Stomach (tissue), 4 donors: ENCODE measurements around the gene SPEM3.

Experiments used
- POLR2A ChIP-seq, 4 donors: fragments of 450-650 bp; IDR thresholded peaks; one replicate each; pipeline ENCODE4 v1.6.1; 2016; ENCODE audit warnings: antibody characterized with exemption in 4 of 4, control low read depth in 2 of 4, mild to moderate bottlenecking in 1 of 4, moderate library complexity in 1 of 4
- POLR2AphosphoS5 ChIP-seq, 3 donors: sonication (generic); formaldehyde crosslinking; IDR thresholded peaks; one replicate each; pipeline ENCODE4 v1.6.1; 2016; ENCODE audit warnings: antibody characterized with exemption in 3 of 3
- TF ChIP-seq, protein P1 (sequence below), 7 experiments: fragments of 450-650 bp in 4 of 7; fragments of 200-600 bp in 3 of 7; sonication (generic) in 3 of 7; IDR thresholded peaks; one replicate each; pipeline ENCODE4 v1.5.1; 2016 to 2019; ENCODE audit warnings: antibody characterized with exemption in 7 of 7, control low read depth in 2 of 7, mild to moderate bottlenecking in 1 of 7

DNA sequence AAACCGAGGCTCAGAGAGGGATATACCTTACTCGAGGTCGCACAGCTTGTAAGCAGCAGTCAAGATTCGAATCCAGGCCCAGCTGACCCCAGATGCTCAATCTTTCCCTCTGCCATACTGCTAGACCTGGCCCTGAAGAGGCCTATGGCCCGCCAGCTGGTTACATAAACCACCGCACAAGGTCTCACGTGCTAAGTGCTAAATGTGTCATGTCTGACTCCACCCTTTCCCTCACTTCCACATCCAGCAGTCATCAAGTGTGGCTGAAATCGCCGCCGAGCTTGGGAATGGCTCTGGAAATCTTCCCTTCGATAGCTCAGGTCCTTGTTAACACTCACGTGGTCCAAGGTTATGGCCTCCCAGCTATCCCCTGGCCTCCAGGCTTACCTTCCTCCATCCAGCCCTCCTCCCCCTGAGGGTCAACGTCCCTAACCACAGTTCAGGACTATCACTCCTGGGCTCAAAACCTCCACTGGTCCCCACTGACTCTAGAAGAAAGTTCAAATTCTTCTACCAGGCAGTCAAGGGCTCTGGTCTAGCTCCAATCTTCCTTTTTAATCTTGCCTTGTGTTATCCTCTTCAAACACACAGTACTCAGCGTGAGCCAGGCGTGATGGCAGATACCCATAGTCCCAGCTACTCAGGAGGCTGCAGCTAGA lies 47.2 kb downstream of the SPEM3 start:
- TF ChIP-seq, protein P1, sequence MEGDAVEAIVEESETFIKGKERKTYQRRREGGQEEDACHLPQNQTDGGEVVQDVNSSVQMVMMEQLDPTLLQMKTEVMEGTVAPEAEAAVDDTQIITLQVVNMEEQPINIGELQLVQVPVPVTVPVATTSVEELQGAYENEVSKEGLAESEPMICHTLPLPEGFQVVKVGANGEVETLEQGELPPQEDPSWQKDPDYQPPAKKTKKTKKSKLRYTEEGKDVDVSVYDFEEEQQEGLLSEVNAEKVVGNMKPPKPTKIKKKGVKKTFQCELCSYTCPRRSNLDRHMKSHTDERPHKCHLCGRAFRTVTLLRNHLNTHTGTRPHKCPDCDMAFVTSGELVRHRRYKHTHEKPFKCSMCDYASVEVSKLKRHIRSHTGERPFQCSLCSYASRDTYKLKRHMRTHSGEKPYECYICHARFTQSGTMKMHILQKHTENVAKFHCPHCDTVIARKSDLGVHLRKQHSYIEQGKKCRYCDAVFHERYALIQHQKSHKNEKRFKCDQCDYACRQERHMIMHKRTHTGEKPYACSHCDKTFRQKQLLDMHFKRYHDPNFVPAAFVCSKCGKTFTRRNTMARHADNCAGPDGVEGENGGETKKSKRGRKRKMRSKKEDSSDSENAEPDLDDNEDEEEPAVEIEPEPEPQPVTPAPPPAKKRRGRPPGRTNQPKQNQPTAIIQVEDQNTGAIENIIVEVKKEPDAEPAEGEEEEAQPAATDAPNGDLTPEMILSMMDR (IDR thresholded peaks at IDR 0.05): no peak
- TF ChIP-seq POLR2A (IDR thresholded peaks at IDR 0.05): no peak
- peak in 2 of 3 donors; percentile 36 to 52 for TF ChIP-seq POLR2AphosphoS5 (IDR thresholded peaks at IDR 0.05)
